Astrocyte (in vitro differentiated cells and primary cell): ENCODE measurements around the gene MARCHF6. TPM values are rescaled to one million over a fixed set of nuclear protein-coding genes. Genes with fewer than 3 reads are reported as not detected.

ENCODE experiments used
- DNase-seq: peaks from one replicate; pipeline ENCODE4 v3.0.0-alpha.2; 2010; ENCODE audit warnings: low read depth
- FAIRE-seq: peaks from 2 replicates; lab custom pipeline; 2011; peaks lifted over from hg19 to GRCh38; lab: Jason Lieb, UNC
- H2AFZ ChIP-seq: 2 replicates; pipeline ENCODE4 v1.6.0; 2012; ENCODE audit warnings: low read depth, low read length, inconsistent platforms
- H3K27ac ChIP-seq: 2 replicates; pipeline ENCODE4 v1.5.1; 2011; ENCODE audit warnings: low read depth, low read length, inconsistent platforms
- H3K27me3 ChIP-seq: 2 replicates; pipeline ENCODE4 v1.6.0; 2011; ENCODE audit warnings: low read length, inconsistent platforms; ENCODE audit not compliant: insufficient read depth
- H3K36me3 ChIP-seq: 2 replicates; pipeline ENCODE4 v1.5.1; 2011; ENCODE audit warnings: low read length, inconsistent platforms; ENCODE audit not compliant: insufficient read depth
- H3K4me1 ChIP-seq: 2 replicates; pipeline ENCODE4 v1.5.1; 2011; ENCODE audit warnings: low read length, inconsistent platforms; ENCODE audit not compliant: insufficient read depth
- H3K4me2 ChIP-seq: 2 replicates; pipeline ENCODE4 v1.6.0; 2012; ENCODE audit warnings: low read length, inconsistent platforms
- H3K4me3 ChIP-seq: 2 replicates; pipeline ENCODE4 v1.5.1; 2011; ENCODE audit warnings: low read depth, mild to moderate bottlenecking, low read length, inconsistent platforms; ENCODE audit not compliant: insufficient read depth
- H3K79me2 ChIP-seq: 2 replicates; pipeline ENCODE4 v1.6.0; 2012; ENCODE audit warnings: mild to moderate bottlenecking, low read length, inconsistent platforms; ENCODE audit not compliant: insufficient read depth
- H3K9ac ChIP-seq: 2 replicates; pipeline ENCODE4 v1.6.0; 2012; ENCODE audit warnings: mild to moderate bottlenecking, low read length, inconsistent platforms
- H3K9me3 ChIP-seq: 2 replicates; pipeline ENCODE4 v1.5.1; 2012; ENCODE audit warnings: low read depth, mild to moderate bottlenecking, low read length, inconsistent platforms; ENCODE audit not compliant: insufficient read depth
- H4K20me1 ChIP-seq: 2 replicates; pipeline ENCODE4 v1.6.0; 2012; ENCODE audit warnings: low read length, inconsistent platforms; ENCODE audit not compliant: insufficient read depth
- H3K27ac Mint-ChIP-seq: one replicate; pipeline ENCODE4 v1.8.0; 2021; ENCODE audit warnings: mild to moderate bottlenecking, mixed read lengths; ENCODE audit not compliant: unreplicated experiment
- H3K27me3 Mint-ChIP-seq: one replicate; pipeline ENCODE4 v1.8.0; 2021; ENCODE audit warnings: low read depth, mixed read lengths; ENCODE audit not compliant: unreplicated experiment
- H3K36me3 Mint-ChIP-seq: one replicate; pipeline ENCODE4 v1.8.0; 2021; ENCODE audit warnings: low read depth, mixed read lengths; ENCODE audit not compliant: unreplicated experiment
- H3K4me1 Mint-ChIP-seq: one replicate; pipeline ENCODE4 v1.8.0; 2021; ENCODE audit warnings: low read depth, mixed read lengths; ENCODE audit not compliant: unreplicated experiment
- H3K4me3 Mint-ChIP-seq: one replicate; pipeline ENCODE4 v1.8.0; 2021; ENCODE audit warnings: mild to moderate bottlenecking, moderate library complexity, mixed read lengths; ENCODE audit not compliant: unreplicated experiment
- H3K9me3 Mint-ChIP-seq: one replicate; pipeline ENCODE4 v1.8.0; 2021; ENCODE audit warnings: mild to moderate bottlenecking, mixed read lengths; ENCODE audit not compliant: unreplicated experiment
- EZH2 ChIP-seq: IDR thresholded peaks from 2 replicates; pipeline ENCODE4 v1.6.1; 2012; ENCODE audit warnings: mild to moderate bottlenecking, low read length, inconsistent platforms; ENCODE audit not compliant: insufficient read depth
- total RNA-seq: library from RNA; stranded (reverse); gene quantifications from 2 replicates; pipeline ENCODE4 v1.2.1, GENCODE V29; 2021
- TF ChIP-seq, protein P1 (sequence below): IDR thresholded peaks from 2 replicates; pipeline ENCODE4 v1.5.1; 2011; ENCODE audit warnings: low read depth, mild to moderate bottlenecking, inconsistent platforms, low read length, moderate library complexity; ENCODE audit not compliant: insufficient read depth

MARCHF6 gene
- total RNA-seq, 1 donor from 2014 or later, result 139 TPM

DNA sequence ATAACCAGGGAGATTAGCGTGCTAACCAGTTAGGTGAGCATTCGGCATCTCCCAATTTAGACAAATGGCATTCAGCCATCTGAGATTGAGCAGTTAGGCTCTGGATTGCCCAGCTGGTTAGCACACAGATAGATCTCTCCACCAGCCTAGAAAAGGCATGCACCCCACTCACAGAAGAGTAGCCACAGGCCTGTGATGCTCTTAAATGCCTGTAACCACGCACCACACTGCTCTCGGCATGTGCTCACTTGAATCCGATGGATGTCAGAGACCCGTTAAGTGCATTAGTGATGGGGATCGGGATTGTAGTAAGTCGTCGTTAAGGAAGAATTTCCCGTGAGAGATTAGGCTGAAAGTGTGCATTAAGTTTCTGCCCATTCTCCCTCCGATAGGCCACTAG lies 23.0 kb downstream of the MARCHF6 start:
- no peak overlapping the region for H3K4me2 ChIP-seq
- H3K36me3 ChIP-seq, result peaks cover 11% of the 10 kb centered on the region
- H3K4me1 ChIP-seq, result peaks cover 8% of the 10 kb centered on the region
- peaks cover 17% of the 10 kb centered on the region for H3K36me3 Mint-ChIP-seq
- no peaks in the 10 kb centered on the region for H3K9me3 Mint-ChIP-seq
- H3K9ac ChIP-seq, result no peak overlapping the region
- H3K27ac ChIP-seq, result no peak overlapping the region
- H3K79me2 ChIP-seq, result peaks cover 93% of the 10 kb centered on the region
- H3K4me3 Mint-ChIP-seq, result no peak overlapping the region
- no peak overlapping the region for H2AFZ ChIP-seq
- DNase-seq (no peak), FAIRE-seq (no peak)
- TF ChIP-seq, protein P1, sequence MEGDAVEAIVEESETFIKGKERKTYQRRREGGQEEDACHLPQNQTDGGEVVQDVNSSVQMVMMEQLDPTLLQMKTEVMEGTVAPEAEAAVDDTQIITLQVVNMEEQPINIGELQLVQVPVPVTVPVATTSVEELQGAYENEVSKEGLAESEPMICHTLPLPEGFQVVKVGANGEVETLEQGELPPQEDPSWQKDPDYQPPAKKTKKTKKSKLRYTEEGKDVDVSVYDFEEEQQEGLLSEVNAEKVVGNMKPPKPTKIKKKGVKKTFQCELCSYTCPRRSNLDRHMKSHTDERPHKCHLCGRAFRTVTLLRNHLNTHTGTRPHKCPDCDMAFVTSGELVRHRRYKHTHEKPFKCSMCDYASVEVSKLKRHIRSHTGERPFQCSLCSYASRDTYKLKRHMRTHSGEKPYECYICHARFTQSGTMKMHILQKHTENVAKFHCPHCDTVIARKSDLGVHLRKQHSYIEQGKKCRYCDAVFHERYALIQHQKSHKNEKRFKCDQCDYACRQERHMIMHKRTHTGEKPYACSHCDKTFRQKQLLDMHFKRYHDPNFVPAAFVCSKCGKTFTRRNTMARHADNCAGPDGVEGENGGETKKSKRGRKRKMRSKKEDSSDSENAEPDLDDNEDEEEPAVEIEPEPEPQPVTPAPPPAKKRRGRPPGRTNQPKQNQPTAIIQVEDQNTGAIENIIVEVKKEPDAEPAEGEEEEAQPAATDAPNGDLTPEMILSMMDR, result no peak
- no peak for TF ChIP-seq EZH2
- no peak overlapping the region for H3K27ac Mint-ChIP-seq
- H3K4me3 ChIP-seq, result no peak overlapping the region
- H3K27me3 Mint-ChIP-seq, result no peaks in the 10 kb centered on the region
- no peaks in the 10 kb centered on the region for H3K9me3 ChIP-seq
- no peaks in the 10 kb centered on the region for H3K27me3 ChIP-seq
- H3K4me1 Mint-ChIP-seq, result peaks cover 12% of the 10 kb centered on the region
- peaks cover 65% of the 10 kb centered on the region for H4K20me1 ChIP-seq

DNA sequence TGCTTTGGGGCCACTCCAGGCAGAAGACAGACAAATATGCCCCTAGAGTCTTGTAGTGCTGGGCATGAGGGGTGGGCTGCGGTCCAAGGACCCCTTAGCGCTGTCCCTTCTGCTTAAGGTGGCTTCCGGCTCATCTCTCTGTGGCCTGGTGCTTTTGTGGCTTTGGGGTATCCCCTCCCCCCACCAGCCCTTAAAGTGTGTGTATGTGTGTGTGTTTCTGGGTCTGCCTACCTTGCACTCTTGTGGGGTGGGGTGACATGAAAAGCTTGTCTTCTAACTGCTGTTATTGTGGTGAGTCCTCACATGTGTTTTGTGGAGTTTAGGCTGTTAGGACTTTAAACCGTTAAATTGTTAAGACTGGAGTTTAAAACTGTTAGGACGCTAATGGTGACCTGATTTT lies 23.6 kb downstream of the MARCHF6 start:
- DNase-seq (no peak), FAIRE-seq (no peak)
- Mint-ChIP-seq H3K9me3 (no peaks in the 10 kb centered on the region), H3K27me3 (no peaks in the 10 kb centered on the region), H3K27ac (no peak overlapping the region), H3K4me3 (no peak overlapping the region), H3K36me3 (peaks cover 19% of the 10 kb centered on the region), H3K4me1 (peaks cover 12% of the 10 kb centered on the region)
- TF ChIP-seq, protein P1, result no peak
- TF ChIP-seq EZH2, result no peak
- H3K36me3 ChIP-seq, result peaks cover 15% of the 10 kb centered on the region
- no peak overlapping the region for H3K4me3 ChIP-seq
- no peak overlapping the region for H2AFZ ChIP-seq
- H3K4me1 ChIP-seq, result peaks cover 8% of the 10 kb centered on the region
- H3K9me3 ChIP-seq, result no peaks in the 10 kb centered on the region
- no peaks in the 10 kb centered on the region for H3K27me3 ChIP-seq
- H3K79me2 ChIP-seq, result peaks cover 93% of the 10 kb centered on the region
- H3K4me2 ChIP-seq, result no peak overlapping the region
- H3K27ac ChIP-seq, result no peak overlapping the region
- H4K20me1 ChIP-seq, result peaks cover 59% of the 10 kb centered on the region
- H3K9ac ChIP-seq, result no peak overlapping the region

DNA sequence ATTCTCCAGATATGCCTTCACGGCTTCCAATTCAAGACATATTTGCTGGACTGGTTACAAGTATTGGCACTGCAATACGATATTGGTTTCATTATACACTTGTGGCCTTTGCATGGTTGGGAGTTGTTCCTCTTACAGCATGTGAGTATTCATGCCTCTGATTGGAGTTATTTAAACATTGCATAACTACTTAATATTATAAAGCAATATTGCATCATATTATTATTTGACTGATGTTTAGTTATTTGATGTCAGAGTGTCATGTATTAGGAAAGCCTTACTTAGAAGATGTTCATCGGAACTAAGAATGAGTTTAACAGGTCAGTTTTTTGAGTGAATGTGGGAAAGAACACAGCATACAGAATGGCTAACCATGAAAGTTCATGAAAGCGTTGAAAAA lies 28.3 kb downstream of the MARCHF6 start:
- H3K27me3 Mint-ChIP-seq, result no peaks in the 10 kb centered on the region
- DNase-seq (no peak), FAIRE-seq (no peak)
- H2AFZ ChIP-seq, result no peak overlapping the region
- H3K36me3 ChIP-seq, result peaks cover 22% of the 10 kb centered on the region
- no peak overlapping the region for H3K27ac ChIP-seq
- H3K36me3 Mint-ChIP-seq, result peaks cover 18% of the 10 kb centered on the region
- H3K9me3 ChIP-seq, result no peaks in the 10 kb centered on the region
- H3K79me2 ChIP-seq, result peaks cover 87% of the 10 kb centered on the region
- H3K9ac ChIP-seq, result no peak overlapping the region
- no peaks in the 10 kb centered on the region for H3K9me3 Mint-ChIP-seq
- H3K4me1 ChIP-seq, result no peaks in the 10 kb centered on the region
- no peak overlapping the region for H3K27ac Mint-ChIP-seq
- H3K4me3 ChIP-seq, result no peak overlapping the region
- no peaks in the 10 kb centered on the region for H3K27me3 ChIP-seq
- H3K4me1 Mint-ChIP-seq, result peaks cover 3% of the 10 kb centered on the region
- TF ChIP-seq, protein P1, result no peak
- no peak for TF ChIP-seq EZH2
- no peak overlapping the region for H3K4me3 Mint-ChIP-seq
- H3K4me2 ChIP-seq, result no peak overlapping the region
- peaks cover 33% of the 10 kb centered on the region for H4K20me1 ChIP-seq
